H1 (cell line): ENCODE data around the gene CELA1. TPM values are rescaled to one million over a fixed set of nuclear protein-coding genes. Genes with fewer than 3 reads are reported as not detected.

ENCODE experiments used
- CTCF ChIA-PET: fragments of 300-600 bp; sonication (Branson Sonifier 250); formaldehyde crosslinking; loops from one replicate; lab custom pipeline; 2021; ENCODE audit not compliant: partially characterized antibody; lab: Charles Lee
- POLR2A ChIA-PET: fragments of 300-600 bp; sonication (Branson Sonifier 250); formaldehyde crosslinking; loops from one replicate; lab custom pipeline; 2021; ENCODE audit warnings: inconsistent platforms; ENCODE audit not compliant: partially characterized antibody; lab: Charles Lee
- DNase-seq, 2 experiments: peaks; one replicate each; pipeline versions ENCODE4 v3.0.0 to v3.0.0-alpha.2; 2010 to 2022; ENCODE audit warnings: low spot score in 2 of 2, low read depth in 1 of 2, mixed read lengths in 1 of 2
- FAIRE-seq: peaks from 2 replicates; lab custom pipeline; 2011; peaks lifted over from hg19 to GRCh38; lab: Jason Lieb, UNC
- H2AFZ ChIP-seq: 2 replicates; pipeline ENCODE4 v1.8.1; 2012; ENCODE audit warnings: low read length, inconsistent platforms
- H2AK5ac ChIP-seq: 2 replicates; pipeline ENCODE4 v1.6.1; 2013; ENCODE audit warnings: low read depth, low read length
- H2BK120ac ChIP-seq: replicated peaks from 2 replicates; pipeline ENCODE3; 2013; ENCODE audit warnings: low read depth, low read length, inconsistent platforms
- H2BK12ac ChIP-seq: 2 replicates; pipeline ENCODE4 v1.6.1; 2013; ENCODE audit warnings: low read depth, low read length
- H2BK15ac ChIP-seq: 2 replicates; pipeline ENCODE4 v1.6.1; 2013; ENCODE audit warnings: low read length
- H2BK20ac ChIP-seq: 2 replicates; pipeline ENCODE4 v1.6.1; 2013; ENCODE audit warnings: low read length
- H2BK5ac ChIP-seq: 2 replicates; pipeline ENCODE4 v1.6.1; 2013; ENCODE audit warnings: low read depth, low read length
- H3K14ac ChIP-seq: 2 replicates; pipeline ENCODE4 v1.6.1; 2013; ENCODE audit warnings: inconsistent platforms; ENCODE audit not compliant: insufficient read length
- H3K18ac ChIP-seq: 2 replicates; pipeline ENCODE4 v1.6.1; 2013; ENCODE audit warnings: low read length; ENCODE audit errors: extremely low read depth
- H3K23ac ChIP-seq: 2 replicates; pipeline ENCODE4 v1.6.1; 2013; ENCODE audit warnings: inconsistent platforms; ENCODE audit not compliant: insufficient read length
- H3K23me2 ChIP-seq: 2 replicates; pipeline ENCODE4 v1.6.1; 2013; ENCODE audit warnings: low read depth, low read length
- H3K27ac ChIP-seq: 2 replicates; pipeline ENCODE4 v1.6.1; 2011; ENCODE audit warnings: low read depth, low read length, inconsistent platforms
- H3K27me3 ChIP-seq, 4 experiments: replicated peaks in 1 of 4; 1 replicate in 1 of 4; 2 replicates in 3 of 4; pipeline versions ENCODE4 v1.6.1 to v1.8.1; 2011 to 2013; ENCODE audit warnings: low read length in 3 of 4, mild to moderate bottlenecking in 3 of 4, inconsistent platforms in 2 of 4, mixed read lengths in 2 of 4, moderate library complexity in 1 of 4; ENCODE audit not compliant: control insufficient read depth in 3 of 4, insufficient read depth in 3 of 4; ENCODE audit errors: extremely low read depth in 1 of 4
- H3K36me3 ChIP-seq, 4 experiments: 2 replicates each; pipeline versions ENCODE4 v1.6.1 to v1.8.1; 2011 to 2013; ENCODE audit warnings: mild to moderate bottlenecking in 4 of 4, low read length in 3 of 4, moderate library complexity in 2 of 4, control low read depth in 1 of 4, inconsistent platforms in 1 of 4; ENCODE audit not compliant: insufficient read depth in 4 of 4, control insufficient read depth in 2 of 4
- H3K4ac ChIP-seq: replicated peaks from 2 replicates; pipeline ENCODE3; 2013; ENCODE audit warnings: low read length, low read depth, mixed read lengths, inconsistent platforms; ENCODE audit not compliant: insufficient read length
- H3K4me1 ChIP-seq, 4 experiments: replicated peaks in 1 of 4; 1 replicate in 1 of 4; 2 replicates in 3 of 4; pipeline versions ENCODE4 v1.6.1 to v1.8.1; 2011 to 2013; ENCODE audit warnings: low read length in 3 of 4, inconsistent platforms in 2 of 4, mixed read lengths in 1 of 4; ENCODE audit not compliant: insufficient read depth in 4 of 4, control insufficient read depth in 3 of 4
- H3K4me2 ChIP-seq, 2 experiments: 2 replicates each; pipeline versions ENCODE4 v1.6.1 to v1.8.1; 2011 to 2013; ENCODE audit warnings: low read depth in 2 of 2, low read length in 2 of 2, control low read depth in 1 of 2, inconsistent platforms in 1 of 2, mild to moderate bottlenecking in 1 of 2; ENCODE audit not compliant: insufficient read depth in 1 of 2
- H3K4me3 ChIP-seq, 4 experiments: fragments of 200-600, 300-600 bp in 1 of 4; sonication (generic), shearing (Covaris generic), sonication (Bioruptor Twin) in 1 of 4; 2 replicates each; pipeline versions ENCODE4 v1.5.1 to v1.8.1; 2011 to 2016; ENCODE audit warnings: low read length in 4 of 4, low read depth in 3 of 4, control low read depth in 2 of 4, inconsistent platforms in 2 of 4, mild to moderate bottlenecking in 2 of 4, mixed read lengths in 1 of 4, moderate library complexity in 1 of 4; ENCODE audit not compliant: insufficient read depth in 2 of 4; ENCODE audit errors: extremely low read depth in 1 of 4
- H3K56ac ChIP-seq: replicated peaks from 2 replicates; pipeline ENCODE3; 2013; ENCODE audit warnings: low read depth, mild to moderate bottlenecking, mixed read lengths, low read length, inconsistent platforms; ENCODE audit not compliant: insufficient read length
- H3K79me1 ChIP-seq: 2 replicates; pipeline ENCODE4 v1.6.1; 2013; ENCODE audit warnings: low read depth, low read length, control low read depth
- H3K79me2 ChIP-seq, 2 experiments: 2 replicates each; pipeline versions ENCODE4 v1.6.1 to v1.8.1; 2012 to 2013; ENCODE audit warnings: low read length in 2 of 2, mild to moderate bottlenecking in 2 of 2, inconsistent platforms in 1 of 2; ENCODE audit not compliant: insufficient read depth in 2 of 2, control insufficient read depth in 1 of 2
- H3K9ac ChIP-seq, 4 experiments: replicated peaks in 1 of 4; 1 replicate in 1 of 4; 2 replicates in 3 of 4; pipeline versions ENCODE4 v1.6.1 to v1.8.1; 2011 to 2013; ENCODE audit warnings: low read depth in 3 of 4, low read length in 3 of 4, control low read depth in 2 of 4, mild to moderate bottlenecking in 2 of 4, moderate library complexity in 2 of 4, inconsistent platforms in 1 of 4; ENCODE audit errors: extremely low read depth in 1 of 4
- H3K9me3 ChIP-seq, 2 experiments: 2 replicates each; pipeline versions ENCODE4 v1.6.1 to v1.8.1; 2012 to 2013; ENCODE audit warnings: mild to moderate bottlenecking in 2 of 2, moderate library complexity in 2 of 2, control low read depth in 1 of 2, inconsistent platforms in 1 of 2, low read depth in 1 of 2, low read length in 1 of 2, mixed read lengths in 1 of 2; ENCODE audit not compliant: insufficient read depth in 2 of 2
- H4K20me1 ChIP-seq, 2 experiments: replicated peaks in 1 of 2; 2 replicates each; pipeline versions ENCODE3 to v1.8.1; 2011 to 2013; ENCODE audit warnings: inconsistent platforms in 2 of 2, low read length in 2 of 2, mild to moderate bottlenecking in 1 of 2; ENCODE audit not compliant: insufficient read depth in 2 of 2, control insufficient read depth in 1 of 2
- H4K5ac ChIP-seq: 2 replicates; pipeline ENCODE4 v1.6.1; 2013; ENCODE audit warnings: low read length, low read depth, mixed read lengths, inconsistent platforms; ENCODE audit not compliant: insufficient read length
- H4K8ac ChIP-seq: 2 replicates; pipeline ENCODE4 v1.8.0; 2013; ENCODE audit warnings: mild to moderate bottlenecking, moderate library complexity, low read length, inconsistent platforms; ENCODE audit not compliant: insufficient read depth; ENCODE audit errors: extremely low read depth
- H4K91ac ChIP-seq: replicated peaks from 2 replicates; pipeline ENCODE3; 2013; ENCODE audit warnings: low read length, mixed read lengths, inconsistent platforms; ENCODE audit not compliant: insufficient read length
- CBX8 ChIP-seq: fragments of 300-800, 300-1000 bp; sonication (generic); IDR thresholded peaks from 2 replicates; pipeline ENCODE4 v1.7.1; 2016; ENCODE audit warnings: low read depth, low read length, borderline replicate concordance
- CHD2 ChIP-seq: IDR thresholded peaks from 2 replicates; pipeline ENCODE4 v1.6.1; 2012; ENCODE audit warnings: low read length, improper control_type of control experiment
- CTBP2 ChIP-seq: IDR thresholded peaks from 2 replicates; pipeline ENCODE4 v1.7.0; 2011; ENCODE audit warnings: borderline replicate concordance, mild to moderate bottlenecking, moderate library complexity, mixed read lengths, low read length; ENCODE audit not compliant: insufficient read depth, insufficient read length
- EZH2 ChIP-seq: fragments of 200-600 bp; sonication (generic); IDR thresholded peaks from 2 replicates; pipeline ENCODE4 v1.7.1; 2012; ENCODE audit warnings: low read depth, mild to moderate bottlenecking, moderate library complexity, low read length, inconsistent platforms; ENCODE audit not compliant: severe bottlenecking
- HDAC6 ChIP-seq: IDR thresholded peaks from one replicate; pipeline ENCODE4 v1.7.1; 2012; ENCODE audit warnings: low read depth, mild to moderate bottlenecking, inconsistent platforms, low read length, moderate library complexity
- KDM4A ChIP-seq: IDR thresholded peaks from one replicate; pipeline ENCODE4 v1.7.1; 2012; ENCODE audit warnings: low read depth, mild to moderate bottlenecking, moderate library complexity, low read length, inconsistent platforms; ENCODE audit not compliant: severe bottlenecking
- POU5F1 ChIP-seq: IDR thresholded peaks from 2 replicates; pipeline ENCODE4 v1.6.1; 2011; ENCODE audit warnings: low read depth, mild to moderate bottlenecking, low read length, moderate library complexity
- RNF2 ChIP-seq: fragments of 200-900, 300-1000 bp; sonication (generic); IDR thresholded peaks from 2 replicates; pipeline ENCODE4 v1.7.1; 2016; ENCODE audit warnings: borderline replicate concordance, low read depth, mild to moderate bottlenecking, antibody characterized with exemption, low read length; ENCODE audit not compliant: poor library complexity, severe bottlenecking; ENCODE audit errors: missing control alignments
- RXRA ChIP-seq: IDR thresholded peaks from 2 replicates; pipeline ENCODE4 v1.6.1; 2011; ENCODE audit warnings: low read depth, mild to moderate bottlenecking, low read length, moderate library complexity; ENCODE audit not compliant: insufficient read depth
- SP2 ChIP-seq: IDR thresholded peaks from 2 replicates; pipeline ENCODE4 v1.6.1; 2012; ENCODE audit warnings: mild to moderate bottlenecking, low read length, inconsistent platforms
- SP4 ChIP-seq: IDR thresholded peaks from 2 replicates; pipeline ENCODE4 v1.6.1; 2012; ENCODE audit warnings: low read length, inconsistent platforms
- TBP ChIP-seq: IDR thresholded peaks from 2 replicates; pipeline ENCODE4 v1.6.1; 2011; ENCODE audit warnings: low read depth, low read length, improper control_type of control experiment
- TCF12 ChIP-seq: IDR thresholded peaks from 2 replicates; pipeline ENCODE4 v1.6.1; 2011; ENCODE audit warnings: low read depth, mild to moderate bottlenecking, low read length
- YY1 ChIP-seq: IDR thresholded peaks from 2 replicates; pipeline ENCODE4 v1.6.1; 2011; ENCODE audit warnings: low read depth, mild to moderate bottlenecking, low read length
- WGBS, 2 experiments: shearing (Covaris generic) in 1 of 2; methylation state at CpG; one replicate each; pipeline versions ENCODE4 v1.1.6 to v1.1.7; 2013 to 2015; ENCODE audit warnings: low lambda C conversion rate in 2 of 2, mixed read lengths in 2 of 2, inconsistent platforms in 1 of 2, low coverage in 1 of 2, missing lambda C conversion rate in 1 of 2; ENCODE audit not compliant: insufficient replicate concordance in 2 of 2, insufficient coverage in 1 of 2, insufficient read length in 1 of 2; ENCODE audit errors: extremely low coverage in 1 of 2, missing lambda C conversion rate in 1 of 2; 5-methylcytosine and 5-hydroxymethylcytosine counted together
- polyA plus RNA-seq, 7 experiments: library from polyadenylated mRNA; depleted of rRNA in 3 of 7; stranded (reverse) in 5 of 7; unstranded in 2 of 7; fragments of >200 nt in 5 of 7; fragments of 200-250 nt in 2 of 7; gene quantifications; 1 replicate in 5 of 7; 2 replicates in 1 of 7; 4 replicates in 1 of 7; pipeline versions ENCODE4 v1.2.1 to v1.2.3, GENCODE V29; 2011 to 2013; ENCODE audit warnings: missing spikeins in 2 of 7, mixed read lengths in 2 of 7
- total RNA-seq: library from RNA; stranded (reverse); fragmentation: NEBNext Ultra II Directional; extraction: Animal tissue kit (Norgen Biotek cat#: 25700); gene quantifications from 2 replicates; pipeline ENCODE4 v1.2.1, GENCODE V29; 2021

CELA1 gene
- total and polyA plus RNA-seq, 2 of the 8 experiments (the other 6 are each of a cell fraction or from before 2014, with no cell fraction given) = 0.09 TPM; not detected in 1

GRCh38 chr12:51359851-51360250, 13.4 kb upstream of the CELA1 start:
- H3K23me2 ChIP-seq = no peaks in the 10 kb centered on the region
- H3K4ac ChIP-seq = no peak overlapping the region
- H3K14ac ChIP-seq = no peak overlapping the region
- H2AFZ ChIP-seq = no peak overlapping the region
- peaks cover 0 to 17% (median 3%) of the 10 kb centered on the region in 4 experiments; a peak in 4 of 8 replicates for H3K36me3 ChIP-seq
- CTCF ChIA-PET = interaction anchor here (1.1 to 4.4 kb wide), 4 partner anchors 9 to 91 kb away, joined by 3 to 44 read pairs (median 10); no protein-coding TSS in a partner anchor
- POLR2A ChIA-PET = interaction anchor here (1.0 to 1.4 kb wide), 3 partner anchors 9 to 12 kb away, joined by 3 to 4 read pairs (median 4); no protein-coding TSS in a partner anchor
- H3K27ac ChIP-seq = no peak overlapping the region
- no peaks in the 10 kb centered on the region for H3K79me2 ChIP-seq
- no peak overlapping the region for H3K9ac ChIP-seq
- H4K91ac ChIP-seq = no peak overlapping the region
- FAIRE-seq = no peak
- no peak overlapping the region for H2BK20ac ChIP-seq
- H2BK5ac ChIP-seq = no peak overlapping the region
- H2BK120ac ChIP-seq = no peak overlapping the region
- H4K5ac ChIP-seq = no peak overlapping the region
- no peak for DNase-seq
- H2BK15ac ChIP-seq = no peak overlapping the region
- no peak overlapping the region for H3K4me2 ChIP-seq
- H3K9me3 ChIP-seq = no peaks in the 10 kb centered on the region
- H3K56ac ChIP-seq = no peak overlapping the region
- WGBS, 2 experiments = 89% methylated on average over 4 of the region's 4 CpGs; no CpG with 5 or more reads in 1 of the 2 experiments
- no peak overlapping the region; a peak in 1 of 8 replicates for H3K4me3 ChIP-seq
- H3K18ac ChIP-seq = no peak overlapping the region
- H3K79me1 ChIP-seq = no peaks in the 10 kb centered on the region
- no peak overlapping the region for H2BK12ac ChIP-seq
- H3K4me1 ChIP-seq = no peaks in the 10 kb centered on the region; a peak in 1 of 7 replicates
- H4K8ac ChIP-seq = no peak overlapping the region
- no peaks in the 10 kb centered on the region for H3K27me3 ChIP-seq
- H4K20me1 ChIP-seq = no peaks in the 10 kb centered on the region
- H3K23ac ChIP-seq = no peak overlapping the region
- H2AK5ac ChIP-seq = no peak overlapping the region
- TF ChIP-seq CHD2 = no peak
- TF ChIP-seq RXRA = no peak
- TF ChIP-seq CBX8 = no peak
- TF ChIP-seq SP2 = no peak
- TF ChIP-seq HDAC6 = no peak
- no peak for TF ChIP-seq YY1
- TF ChIP-seq CTBP2 = no peak
- TF ChIP-seq SP4 = no peak
- no peak for TF ChIP-seq POU5F1
- no peak for TF ChIP-seq TCF12
- TF ChIP-seq KDM4A = no peak
- no peak for TF ChIP-seq TBP
- no peak for TF ChIP-seq EZH2
- no peak for TF ChIP-seq RNF2
